CD8-positive, alpha-beta memory T cell (primary cell): Measurements from ENCODE around the gene GPR15LG. TPM values are rescaled to one million over a fixed set of nuclear protein-coding genes. Genes with fewer than 3 reads are reported as not detected.
A peak's percentile ranks its signal among the peaks of the same experiment; 100 is the strongest.

Experiments used
- CTCF ChIA-PET: fragments of 350-600 bp; sonication (Branson Sonifier 250); formaldehyde crosslinking; loops from one replicate; lab custom pipeline; 2021; ENCODE audit warnings: antibody characterized with exemption; lab: Charles Lee
- POLR2A ChIA-PET: fragments of 350-600 bp; sonication (Branson Sonifier 250); formaldehyde crosslinking; loops from one replicate; lab custom pipeline; 2021; ENCODE audit warnings: antibody characterized with exemption; lab: Charles Lee
- DNase-seq, 5 donors: peaks; one replicate each; pipeline versions ENCODE4 v3.0.0 to v3.0.0-alpha.2; 2020 to 2022; ENCODE audit warnings: mixed read lengths in 1 of 5
- H3K27ac ChIP-seq: one replicate; pipeline ENCODE4 v1.7.0; 2013; ENCODE audit warnings: low read depth, mild to moderate bottlenecking, low read length, moderate library complexity
- H3K27me3 ChIP-seq: 2 replicates; pipeline ENCODE4 v1.7.0; 2013; ENCODE audit warnings: low read length, mild to moderate bottlenecking; ENCODE audit not compliant: insufficient read depth, poor library complexity, severe bottlenecking
- H3K36me3 ChIP-seq: 2 replicates; pipeline ENCODE4 v1.7.0; 2013; ENCODE audit warnings: mild to moderate bottlenecking, low read length, moderate library complexity; ENCODE audit not compliant: insufficient read depth
- H3K4me1 ChIP-seq: 2 replicates; pipeline ENCODE4 v1.7.0; 2013; ENCODE audit warnings: mild to moderate bottlenecking, low read length, moderate library complexity; ENCODE audit not compliant: insufficient read depth
- H3K4me3 ChIP-seq: 2 replicates; pipeline ENCODE4 v1.7.0; 2013; ENCODE audit warnings: mild to moderate bottlenecking, low read length
- H3K9me3 ChIP-seq: 2 replicates; pipeline ENCODE4 v1.7.0; 2013; ENCODE audit warnings: mild to moderate bottlenecking, low read length
- H3K27ac Mint-ChIP-seq, 8 donors: one replicate each; pipeline ENCODE4 v1.8.0; 2020 to 2021; ENCODE audit warnings: mixed read lengths in 8 of 8, mild to moderate bottlenecking in 6 of 8, inconsistent platforms in 3 of 8, moderate library complexity in 3 of 8
- H3K27me3 Mint-ChIP-seq, 2 donors: one replicate each; pipeline ENCODE4 v1.8.0; 2020 to 2021; ENCODE audit warnings: mixed read lengths in 2 of 2, mild to moderate bottlenecking in 1 of 2, moderate library complexity in 1 of 2
- H3K36me3 Mint-ChIP-seq, 3 donors: one replicate each; pipeline ENCODE4 v1.8.0; 2020 to 2021; ENCODE audit warnings: mixed read lengths in 3 of 3, inconsistent platforms in 1 of 3, mild to moderate bottlenecking in 1 of 3
- H3K4me1 Mint-ChIP-seq, 3 donors: one replicate each; pipeline ENCODE4 v1.8.0; 2020 to 2021; ENCODE audit warnings: mixed read lengths in 3 of 3, inconsistent platforms in 1 of 3, mild to moderate bottlenecking in 1 of 3
- H3K4me3 Mint-ChIP-seq, 7 donors: one replicate each; pipeline ENCODE4 v1.8.0; 2020 to 2021; ENCODE audit warnings: mixed read lengths in 7 of 7, mild to moderate bottlenecking in 6 of 7, moderate library complexity in 4 of 7, inconsistent platforms in 2 of 7
- H3K9me3 Mint-ChIP-seq, 5 donors: one replicate each; pipeline ENCODE4 v1.8.0; 2020 to 2022; ENCODE audit warnings: mixed read lengths in 5 of 5, mild to moderate bottlenecking in 3 of 5, moderate library complexity in 2 of 5, inconsistent platforms in 1 of 5
- polyA plus RNA-seq: library from polyadenylated mRNA; unstranded; fragments of 300-500 nt; fragmentation: Illumina TruSeq; gene quantifications from one replicate; pipeline ENCODE4 v1.2.3, GENCODE V29; 2021
- total RNA-seq, 2 experiments: library from RNA; stranded (reverse); gene quantifications; one replicate each; pipeline ENCODE4 v1.2.3, GENCODE V29; 2021

Gene GPR15LG
- total and polyA plus RNA-seq, 3 experiments from 2014 or later = not detected

GRCh38 chr10:84184517-84184916 is 10.9 kb downstream of the GPR15LG start:
- Mint-ChIP-seq H3K9me3 (no peaks in the 10 kb centered on the region), H3K4me1 (peaks cover 5 to 7% (median 6%) of the 10 kb centered on the region in 3 donors), H3K4me3 (no peak overlapping the region), H3K36me3 (no peaks in the 10 kb centered on the region), H3K27me3 (no peaks in the 10 kb centered on the region), H3K27ac (peak overlapping the region in 4 of 8 donors; percentile 3 to 91 (median 35))
- DNase-seq = no peak
- no peak overlapping the region for H3K27ac ChIP-seq
- no peak overlapping the region for H3K4me3 ChIP-seq
- CTCF ChIA-PET = interaction anchor here (1.6 to 1.8 kb wide), 2 partner anchors 30 to 36 kb away, joined by 3 to 4 read pairs; no protein-coding TSS in a partner anchor
- H3K36me3 ChIP-seq = no peaks in the 10 kb centered on the region
- H3K4me1 ChIP-seq = no peaks in the 10 kb centered on the region
- no peaks in the 10 kb centered on the region for H3K27me3 ChIP-seq
- no peaks in the 10 kb centered on the region for H3K9me3 ChIP-seq
- POLR2A ChIA-PET = no interaction called here

- Mint-ChIP-seq H3K36me3 (no peaks in the 10 kb centered on the region), H3K9me3 (no peaks in the 10 kb centered on the region), H3K27me3 (no peaks in the 10 kb centered on the region), H3K27ac (peak overlapping the region in 1 of 8 donors; percentile 57), H3K4me3 (no peak overlapping the region), H3K4me1 (peaks cover 9 to 12% (median 12%) of the 10 kb centered on the region in 3 donors)
- no peak for DNase-seq
- Histone ChIP-seq H3K36me3 (no peaks in the 10 kb centered on the region), H3K27ac (no peak overlapping the region), H3K4me3 (no peak overlapping the region), H3K27me3 (no peaks in the 10 kb centered on the region), H3K9me3 (no peaks in the 10 kb centered on the region), H3K4me1 (peaks cover 4% of the 10 kb centered on the region)
- CTCF ChIA-PET = interaction anchor here (1.6 kb wide), 1 partner anchor 29 kb away, joined by 3 read pairs; no protein-coding TSS in a partner anchor
- POLR2A ChIA-PET = no interaction called here
Measured at GRCh38 chr10:84185526-84186175, 12.1 kb downstream of the GPR15LG start.

GRCh38 chr10:84188815-84189214 is 15.2 kb downstream of the GPR15LG start:
- Histone ChIP-seq H3K27ac (no peak overlapping the region), H3K36me3 (no peaks in the 10 kb centered on the region), H3K4me3 (no peak overlapping the region), H3K9me3 (no peaks in the 10 kb centered on the region), H3K4me1 (peaks cover 17% of the 10 kb centered on the region), H3K27me3 (peaks cover 7% of the 10 kb centered on the region)
- peaks cover 19 to 28% (median 25%) of the 10 kb centered on the region in 3 donors for H3K4me1 Mint-ChIP-seq
- ChIA-PET POLR2A (no interaction called here), CTCF (interaction anchor here (1.3 kb wide), 1 partner anchor 41 kb away, joined by 4 read pairs; no protein-coding TSS in a partner anchor)
- no peaks in the 10 kb centered on the region for H3K9me3 Mint-ChIP-seq
- no peaks in the 10 kb centered on the region for H3K36me3 Mint-ChIP-seq
- H3K27me3 Mint-ChIP-seq = no peaks in the 10 kb centered on the region
- H3K27ac Mint-ChIP-seq = peak overlapping the region in 1 of 8 donors; percentile 17
- H3K4me3 Mint-ChIP-seq = no peak overlapping the region
- no peak for DNase-seq

DNA sequence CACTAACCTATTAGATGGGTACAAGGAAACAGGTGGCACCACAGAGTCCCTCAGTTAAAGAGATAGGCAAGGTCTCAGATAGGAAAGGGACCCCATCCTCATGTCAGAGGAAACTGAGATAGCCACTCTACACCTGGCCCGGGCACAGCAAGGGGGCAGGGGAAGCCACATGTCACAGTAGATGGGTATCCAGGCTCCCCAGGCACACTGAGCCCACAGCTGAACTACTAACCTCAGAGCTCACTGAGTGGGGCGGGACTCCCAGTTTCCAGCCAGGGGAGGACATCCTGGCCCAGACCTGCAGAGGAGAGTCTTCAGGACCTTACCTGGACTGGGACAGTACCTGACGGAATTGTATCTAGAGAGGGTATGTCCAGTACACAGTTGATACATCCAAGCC is 17.0 kb downstream of the GPR15LG start:
- Mint-ChIP-seq H3K4me3 (peak overlapping the region in 3 of 7 donors; percentile 2 to 21 (median 12)), H3K9me3 (no peaks in the 10 kb centered on the region), H3K4me1 (peaks cover 14 to 35% (median 25%) of the 10 kb centered on the region in 3 donors), H3K27ac (peak overlapping the region in 4 of 8 donors; percentile 2 to 81 (median 48)), H3K36me3 (no peaks in the 10 kb centered on the region), H3K27me3 (peaks cover 0 to 4% of the 10 kb centered on the region in 2 donors)
- Histone ChIP-seq H3K4me1 (peaks cover 28% of the 10 kb centered on the region), H3K27ac (no peak overlapping the region), H3K4me3 (no peak overlapping the region), H3K27me3 (peaks cover 19% of the 10 kb centered on the region), H3K36me3 (no peaks in the 10 kb centered on the region), H3K9me3 (no peaks in the 10 kb centered on the region)
- CTCF ChIA-PET = interaction anchor here (2.1 kb wide), 1 partner anchor 42 kb away, joined by 11 read pairs; no protein-coding TSS in a partner anchor
- DNase-seq = no peak
- POLR2A ChIA-PET = no interaction called here

DNA sequence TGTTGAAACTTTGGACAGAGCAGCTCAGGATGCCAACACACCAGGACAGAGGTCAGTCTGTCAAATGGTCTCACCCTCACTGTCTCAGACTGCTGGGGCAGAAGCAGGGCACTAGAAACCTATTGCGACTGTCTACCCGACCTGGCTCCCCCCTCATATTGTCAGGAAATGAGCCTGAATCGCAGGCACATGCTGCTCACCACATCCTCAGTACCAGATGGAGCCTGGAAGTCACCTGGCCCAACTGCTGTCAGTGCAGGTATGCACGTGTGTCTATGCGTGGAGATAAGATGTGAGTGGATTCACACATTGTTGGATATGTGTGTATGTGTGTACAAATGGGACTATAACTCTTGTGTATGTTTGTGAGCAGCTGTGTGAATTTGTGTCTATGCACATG is 17.5 kb downstream of the GPR15LG start:
- H3K27me3 ChIP-seq = peaks cover 19% of the 10 kb centered on the region
- H3K4me1 ChIP-seq = peaks cover 28% of the 10 kb centered on the region
- H3K4me3 Mint-ChIP-seq = peak overlapping the region in 6 of 7 donors; percentile 2 to 33 (median 15)
- peak; percentile 11 to 60 (median 36) for DNase-seq
- peaks cover 14 to 37% (median 25%) of the 10 kb centered on the region in 3 donors for H3K4me1 Mint-ChIP-seq
- H3K36me3 ChIP-seq = no peaks in the 10 kb centered on the region
- H3K36me3 Mint-ChIP-seq = no peaks in the 10 kb centered on the region
- no peak overlapping the region for H3K4me3 ChIP-seq
- H3K27ac ChIP-seq = no peak overlapping the region
- peak overlapping the region in 6 of 8 donors; percentile 0 to 81 (median 14) for H3K27ac Mint-ChIP-seq
- ChIA-PET CTCF (interaction anchor here (1.0 to 2.1 kb wide), 2 partner anchors 14 to 43 kb away, joined by 3 to 11 read pairs; no protein-coding TSS in a partner anchor), POLR2A (interaction anchor here (1.0 kb wide), 1 partner anchor 52 kb away, joined by 3 read pairs; the partner anchor contains the start of gene GHITM)
- H3K27me3 Mint-ChIP-seq = peaks cover 0 to 5% of the 10 kb centered on the region in 2 donors
- H3K9me3 ChIP-seq = no peaks in the 10 kb centered on the region
- no peaks in the 10 kb centered on the region for H3K9me3 Mint-ChIP-seq

DNA sequence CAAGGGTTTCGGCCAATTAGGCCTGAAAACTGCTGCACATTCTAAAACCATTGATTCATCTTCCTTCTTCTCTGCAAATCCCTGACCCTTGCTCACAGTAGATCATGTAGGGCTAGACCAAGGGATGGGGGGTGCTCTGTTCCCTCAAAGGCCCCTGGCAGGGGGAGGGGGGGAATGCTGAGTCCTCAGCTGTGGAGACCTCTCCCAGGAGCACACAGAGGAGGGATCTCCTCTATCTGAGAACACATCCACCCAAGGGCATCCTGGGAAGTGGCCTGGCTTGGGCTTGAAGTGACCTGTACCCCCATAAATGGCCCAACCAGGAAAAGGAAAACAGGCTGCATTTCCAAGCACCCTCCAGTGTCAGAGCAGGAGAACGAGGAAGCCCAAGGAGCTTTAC is 19.7 kb downstream of the GPR15LG start:
- Mint-ChIP-seq H3K27ac (peak overlapping the region in 2 of 8 donors; percentile 21 to 43), H3K27me3 (peaks cover 5 to 9% of the 10 kb centered on the region in 2 donors), H3K4me3 (peak overlapping the region in 5 of 7 donors; percentile 24 to 90 (median 46)), H3K36me3 (no peaks in the 10 kb centered on the region), H3K4me1 (peaks cover 14 to 37% (median 25%) of the 10 kb centered on the region in 3 donors), H3K9me3 (no peaks in the 10 kb centered on the region)
- Histone ChIP-seq H3K4me1 (peaks cover 28% of the 10 kb centered on the region), H3K36me3 (no peaks in the 10 kb centered on the region), H3K9me3 (no peaks in the 10 kb centered on the region), H3K27ac (no peak overlapping the region), H3K27me3 (peaks cover 19% of the 10 kb centered on the region), H3K4me3 (no peak overlapping the region)
- ChIA-PET CTCF (interaction anchor here (0.8 to 2.3 kb wide), 2 partner anchors 12 to 46 kb away, joined by 4 to 10 read pairs; no protein-coding TSS in a partner anchor), POLR2A (interaction anchor here (2.3 kb wide), 1 partner anchor 16 kb away, joined by 8 read pairs; no protein-coding TSS in a partner anchor)
- DNase-seq = no peak

DNA sequence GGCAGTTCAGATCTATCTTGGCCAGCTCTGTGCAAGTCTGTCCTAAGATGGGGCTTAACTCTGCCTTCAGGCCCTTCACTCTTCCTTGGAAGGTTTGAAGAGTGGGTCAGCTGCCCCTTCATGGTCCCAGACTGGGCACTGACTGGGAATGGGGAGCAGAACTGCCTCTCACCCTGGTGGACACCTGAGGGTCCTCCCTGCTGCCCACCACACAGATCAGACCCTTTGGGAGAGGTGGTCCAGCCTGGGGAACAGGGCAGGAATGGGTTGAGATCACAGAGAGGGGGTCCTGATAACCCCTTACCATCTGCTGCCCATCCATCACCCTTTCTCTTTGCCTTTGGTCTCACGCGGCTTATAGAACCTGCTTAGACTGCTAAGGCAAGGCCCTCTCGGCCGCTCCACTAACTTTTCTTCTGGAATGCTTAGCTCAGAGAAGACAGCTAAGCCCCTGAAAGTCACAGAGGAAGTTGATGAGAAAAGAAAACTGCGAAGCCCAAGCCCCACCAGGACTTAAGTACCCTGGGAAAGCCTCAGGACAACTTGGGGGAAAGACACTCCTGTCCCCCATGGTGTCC is 20.3 kb downstream of the GPR15LG start:
- Histone ChIP-seq H3K9me3 (no peaks in the 10 kb centered on the region), H3K4me3 (no peak overlapping the region), H3K4me1 (peaks cover 28% of the 10 kb centered on the region), H3K36me3 (no peaks in the 10 kb centered on the region), H3K27me3 (peaks cover 19% of the 10 kb centered on the region), H3K27ac (no peak overlapping the region)
- H3K36me3 Mint-ChIP-seq = no peaks in the 10 kb centered on the region
- H3K27me3 Mint-ChIP-seq = peaks cover 5 to 9% of the 10 kb centered on the region in 2 donors
- ChIA-PET CTCF (interaction anchor here (0.8 to 2.3 kb wide), 2 partner anchors 11 to 46 kb away, joined by 4 to 10 read pairs; no protein-coding TSS in a partner anchor), POLR2A (interaction anchor here (2.3 kb wide), 1 partner anchor 17 kb away, joined by 8 read pairs; no protein-coding TSS in a partner anchor)
- H3K27ac Mint-ChIP-seq = peak overlapping the region in 3 of 8 donors; percentile 43 to 74 (median 64)
- H3K4me1 Mint-ChIP-seq = peaks cover 14 to 37% (median 25%) of the 10 kb centered on the region in 3 donors
- H3K9me3 Mint-ChIP-seq = no peaks in the 10 kb centered on the region
- H3K4me3 Mint-ChIP-seq = peak overlapping the region; percentile 70 to 90 (median 74)
- no peak for DNase-seq
